ENCODE measurements around the gene TCF12.
"Not testable (repeated sequence)": the region's sequence is repeated elsewhere in the genome, so short reads cannot be mapped to it uniquely, and the experiment has no call there.

TCF12 gene

DNA sequence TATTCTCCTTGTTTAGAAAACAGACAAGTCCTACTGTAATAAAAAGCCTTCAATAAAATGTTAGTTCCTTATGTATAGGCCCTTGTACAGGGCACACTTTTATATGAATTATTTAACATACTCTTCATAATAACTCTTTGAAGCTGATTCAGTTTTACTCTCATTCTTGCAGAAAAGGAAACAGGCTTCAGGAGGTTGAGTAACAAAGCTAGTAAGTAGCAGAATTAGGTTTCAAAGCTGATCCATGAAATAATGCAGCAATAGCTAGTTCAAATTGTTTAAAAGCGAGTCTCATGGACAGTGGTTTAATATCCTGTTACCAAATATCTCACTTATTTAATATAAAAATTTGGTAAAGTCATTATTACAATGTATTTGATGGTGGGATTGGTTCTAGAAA lies 25.0 kb downstream of the TCF12 start:
- DNase-seq (ENCODE audit: low spot score in 2 of 2): no peak
- Mint-ChIP-seq H3K4me1 (peaks cover 29% of the 10 kb centered on the region), H3K4me3 (no peak overlapping the region), H3K36me3 (peaks cover 30% of the 10 kb centered on the region), H3K9me3 (peaks cover 10% of the 10 kb centered on the region), H3K27ac (no peak overlapping the region), H3K27me3 (no peaks in the 10 kb centered on the region)
- ATAC-seq (ENCODE audit: low read depth): no peak

DNA sequence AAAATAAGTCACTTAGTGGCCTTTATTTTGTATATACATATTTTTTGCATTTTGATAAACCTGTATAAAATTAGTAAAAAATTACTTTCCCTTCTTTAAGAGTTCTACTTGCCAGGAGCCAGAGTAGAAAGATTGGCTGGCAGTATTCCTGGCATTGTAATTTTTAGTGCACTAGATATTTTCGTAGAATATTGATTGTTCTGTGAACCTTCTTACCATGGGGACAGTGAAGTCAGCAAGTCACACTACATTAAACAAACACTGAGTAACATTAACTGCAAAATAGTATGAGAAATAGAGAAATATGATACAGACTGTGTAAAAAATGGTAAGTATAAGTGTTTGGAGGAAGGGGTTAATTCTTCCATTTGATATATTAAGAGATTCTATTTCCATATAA lies 26.0 kb downstream of the TCF12 start:
- H3K4me1 Mint-ChIP-seq: peaks cover 25% of the 10 kb centered on the region
- H3K27me3 Mint-ChIP-seq: no peaks in the 10 kb centered on the region
- H3K27ac Mint-ChIP-seq: no peak overlapping the region
- DNase-seq (ENCODE audit: low spot score in 2 of 2) (no peak), ATAC-seq (ENCODE audit: low read depth) (no peak)
- H3K4me3 Mint-ChIP-seq: no peak overlapping the region
- H3K36me3 Mint-ChIP-seq: peaks cover 23% of the 10 kb centered on the region
- peaks cover 10% of the 10 kb centered on the region for H3K9me3 Mint-ChIP-seq

GRCh38 chr15:56946150-56946549 lies 27.7 kb downstream of the TCF12 start:
- peaks cover 10% of the 10 kb centered on the region for H3K9me3 Mint-ChIP-seq
- no peak for DNase-seq (ENCODE audit: low spot score in 2 of 2)
- no peak for ATAC-seq (ENCODE audit: low read depth)
- no peaks in the 10 kb centered on the region for H3K27me3 Mint-ChIP-seq
- peaks cover 22% of the 10 kb centered on the region for H3K4me1 Mint-ChIP-seq
- no peak overlapping the region for H3K4me3 Mint-ChIP-seq
- H3K27ac Mint-ChIP-seq: no peak overlapping the region
- H3K36me3 Mint-ChIP-seq: peaks cover 20% of the 10 kb centered on the region

- peaks cover 10% of the 10 kb centered on the region for H3K9me3 Mint-ChIP-seq
- peaks cover 20% of the 10 kb centered on the region for H3K36me3 Mint-ChIP-seq
- peak overlapping the region; percentile 2 for H3K27ac Mint-ChIP-seq
- H3K4me3 Mint-ChIP-seq: no peak overlapping the region
- peaks cover 23% of the 10 kb centered on the region for H3K4me1 Mint-ChIP-seq
- H3K27me3 Mint-ChIP-seq: no peaks in the 10 kb centered on the region
- ATAC-seq (ENCODE audit: low read depth): no peak
- DNase-seq (ENCODE audit: low spot score in 2 of 2): no peak
These were observed 29.7 kb downstream of the TCF12 start for GRCh38 chr15:56948000-56948763.

GRCh38 chr15:56948764-56949101 lies 30.3 kb downstream of the TCF12 start:
- ATAC-seq (ENCODE audit: low read depth): no peak
- DNase-seq (ENCODE audit: low spot score in 2 of 2): no peak
- peaks cover 22% of the 10 kb centered on the region for H3K36me3 Mint-ChIP-seq
- no peak overlapping the region for H3K27ac Mint-ChIP-seq
- no peak overlapping the region for H3K4me3 Mint-ChIP-seq
- peaks cover 24% of the 10 kb centered on the region for H3K4me1 Mint-ChIP-seq
- no peaks in the 10 kb centered on the region for H3K27me3 Mint-ChIP-seq
- H3K9me3 Mint-ChIP-seq: peaks cover 11% of the 10 kb centered on the region

DNA sequence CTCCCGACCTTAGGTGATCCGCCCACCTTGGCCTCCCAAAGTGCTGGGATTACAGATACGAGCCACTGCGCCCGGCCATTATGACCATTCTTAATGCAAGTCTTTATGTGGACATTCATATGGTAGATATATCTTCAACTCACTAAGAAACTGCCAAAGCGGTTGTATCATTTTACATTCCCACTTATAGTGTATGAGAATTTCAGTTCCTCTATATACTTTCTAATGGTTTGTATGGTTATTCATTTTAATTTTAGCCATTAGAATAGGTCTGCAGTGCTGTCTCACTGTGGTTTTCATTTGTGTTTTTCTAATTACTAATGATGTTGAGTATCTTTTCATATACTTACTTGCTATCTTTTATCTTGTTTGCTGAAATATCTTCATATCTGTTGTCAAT lies 32.5 kb downstream of the TCF12 start:
- peak; percentile 77 for ATAC-seq (ENCODE audit: low read depth)
- Mint-ChIP-seq H3K27ac (no peak overlapping the region), H3K27me3 (no peaks in the 10 kb centered on the region), H3K9me3 (peaks cover 12% of the 10 kb centered on the region), H3K36me3 (peaks cover 24% of the 10 kb centered on the region), H3K4me1 (peaks cover 26% of the 10 kb centered on the region), H3K4me3 (no peak overlapping the region)
- DNase-seq (ENCODE audit: low spot score in 2 of 2): no peak

GRCh38 chr15:56953790-56954189 lies 35.3 kb downstream of the TCF12 start:
- Mint-ChIP-seq H3K4me1 (peaks cover 19% of the 10 kb centered on the region), H3K27me3 (no peaks in the 10 kb centered on the region), H3K4me3 (no peak overlapping the region), H3K27ac (no peak overlapping the region), H3K9me3 (peaks cover 13% of the 10 kb centered on the region), H3K36me3 (peaks cover 28% of the 10 kb centered on the region)
- ATAC-seq (ENCODE audit: low read depth): no peak
- DNase-seq (ENCODE audit: low spot score in 2 of 2): no peak

DNA sequence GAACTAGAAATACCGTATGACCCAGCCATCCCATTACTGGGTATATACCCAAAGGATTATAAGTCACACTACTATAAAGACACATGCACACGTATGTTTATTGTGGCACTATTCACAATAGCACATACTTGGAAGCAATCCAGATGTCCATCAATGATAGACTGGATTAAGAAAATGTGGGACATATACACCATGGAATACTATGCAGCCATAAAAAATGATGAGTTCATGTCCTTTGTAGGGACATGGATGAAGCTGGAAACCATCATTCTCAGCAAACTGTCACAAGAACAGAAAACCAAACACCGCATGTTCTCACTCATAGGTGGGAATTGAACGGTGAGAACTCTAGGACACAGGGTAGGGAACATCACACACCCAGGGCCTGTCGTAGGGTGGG lies 36.6 kb downstream of the TCF12 start:
- not testable (repeated sequence) for H3K27ac Mint-ChIP-seq; H3K4me3 Mint-ChIP-seq; H3K27me3 Mint-ChIP-seq; DNase-seq (ENCODE audit: low spot score in 2 of 2); ATAC-seq (ENCODE audit: low read depth)
- Mint-ChIP-seq H3K4me1 (peaks cover 14% of the 10 kb centered on the region), H3K36me3 (peaks cover 28% of the 10 kb centered on the region), H3K9me3 (peaks cover 13% of the 10 kb centered on the region)

- Mint-ChIP-seq H3K27me3 (no peaks in the 10 kb centered on the region), H3K4me3 (no peak overlapping the region), H3K9me3 (peaks cover 13% of the 10 kb centered on the region), H3K27ac (no peak overlapping the region), H3K36me3 (peaks cover 30% of the 10 kb centered on the region), H3K4me1 (peaks cover 8% of the 10 kb centered on the region)
- no peak for DNase-seq (ENCODE audit: low spot score in 2 of 2)
- ATAC-seq (ENCODE audit: low read depth): no peak
These were observed 38.1 kb downstream of the TCF12 start for GRCh38 chr15:56956538-56956937.

DNA sequence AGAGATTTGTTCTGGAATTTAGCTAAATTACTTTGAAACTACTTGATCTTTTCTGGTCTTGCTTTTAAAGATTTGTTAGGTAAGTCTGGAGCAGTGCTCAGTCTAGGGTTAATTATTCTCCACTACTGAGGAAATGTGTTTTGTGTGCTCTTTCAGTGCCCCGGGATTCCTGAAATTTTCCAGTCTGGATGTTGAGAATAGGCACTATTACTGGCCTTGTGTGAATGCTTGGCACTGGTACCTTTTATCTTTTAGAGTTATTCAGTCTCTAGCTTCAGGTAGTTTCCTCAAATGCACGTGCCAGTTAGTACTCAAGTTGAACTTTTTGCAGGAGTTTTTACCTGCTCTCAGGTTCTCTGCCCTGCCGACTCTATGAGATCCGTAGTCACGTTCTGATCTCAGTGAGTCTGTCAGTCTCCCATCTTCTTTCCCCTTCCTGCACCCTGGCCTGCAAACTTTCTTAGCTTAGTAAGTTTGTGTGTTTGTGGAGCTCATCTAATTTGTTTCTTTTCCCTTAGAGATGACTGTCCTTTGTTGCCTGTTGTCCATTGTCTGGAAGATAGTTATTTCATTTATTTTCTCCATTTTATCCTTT lies 39.5 kb downstream of the TCF12 start:
- H3K27me3 Mint-ChIP-seq: no peaks in the 10 kb centered on the region
- H3K9me3 Mint-ChIP-seq: peaks cover 13% of the 10 kb centered on the region
- DNase-seq (ENCODE audit: low spot score in 2 of 2) (no peak), ATAC-seq (ENCODE audit: low read depth) (no peak)
- peaks cover 30% of the 10 kb centered on the region for H3K36me3 Mint-ChIP-seq
- no peak overlapping the region for H3K4me3 Mint-ChIP-seq
- peaks cover 13% of the 10 kb centered on the region for H3K4me1 Mint-ChIP-seq
- H3K27ac Mint-ChIP-seq: no peak overlapping the region

- DNase-seq (ENCODE audit: low spot score in 2 of 2): no peak
- peaks cover 10% of the 10 kb centered on the region for H3K9me3 Mint-ChIP-seq
- no peak overlapping the region for H3K27ac Mint-ChIP-seq
- no peak overlapping the region for H3K4me3 Mint-ChIP-seq
- H3K4me1 Mint-ChIP-seq: peaks cover 18% of the 10 kb centered on the region
- ATAC-seq (ENCODE audit: low read depth): no peak
- no peaks in the 10 kb centered on the region for H3K27me3 Mint-ChIP-seq
- peaks cover 25% of the 10 kb centered on the region for H3K36me3 Mint-ChIP-seq
These were observed 40.8 kb downstream of the TCF12 start for GRCh38 chr15:56959318-56959648.

DNA sequence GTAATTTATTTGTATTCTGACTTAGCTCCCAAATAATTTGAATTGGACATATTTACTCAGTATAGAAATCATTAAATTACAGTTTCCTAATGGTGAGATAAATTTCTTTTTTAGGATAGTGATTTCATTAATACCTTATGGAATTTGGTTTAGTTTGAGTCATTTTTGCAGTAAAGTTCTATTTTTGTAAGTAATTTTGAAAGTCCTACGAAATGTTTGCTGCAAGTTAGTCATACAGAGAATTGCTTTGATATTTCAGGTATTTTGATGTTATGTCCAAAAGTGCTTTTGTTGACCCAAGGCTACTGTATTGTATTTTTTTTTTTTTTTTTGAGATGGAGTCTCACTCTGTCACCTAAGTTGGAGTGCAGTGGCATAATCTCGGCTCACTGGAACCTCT lies 41.7 kb downstream of the TCF12 start:
- H3K4me1 Mint-ChIP-seq: peaks cover 20% of the 10 kb centered on the region
- peaks cover 21% of the 10 kb centered on the region for H3K36me3 Mint-ChIP-seq
- DNase-seq (ENCODE audit: low spot score in 2 of 2): no peak
- no peak overlapping the region for H3K27ac Mint-ChIP-seq
- no peaks in the 10 kb centered on the region for H3K27me3 Mint-ChIP-seq
- H3K9me3 Mint-ChIP-seq: peaks cover 10% of the 10 kb centered on the region
- H3K4me3 Mint-ChIP-seq: no peak overlapping the region
- ATAC-seq (ENCODE audit: low read depth): no peak

DNA sequence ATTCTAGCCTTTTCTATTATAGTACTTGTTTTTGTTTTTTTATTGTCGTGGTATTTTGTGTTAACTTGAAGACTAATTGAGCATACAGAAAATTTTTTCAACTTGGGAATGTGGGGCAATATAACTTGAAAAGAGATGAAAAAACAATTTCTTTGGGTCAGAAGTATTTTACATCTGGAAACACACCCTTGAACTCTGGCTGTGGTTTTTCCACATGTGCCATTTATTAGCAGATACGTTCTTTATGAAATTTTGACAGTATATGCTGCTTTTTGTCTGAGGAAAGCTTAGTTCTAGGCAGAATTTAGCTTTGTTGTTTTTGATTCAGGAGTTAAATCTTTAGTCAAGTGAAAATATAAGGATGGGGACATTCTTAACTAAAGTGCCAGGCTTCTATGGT lies 44.7 kb downstream of the TCF12 start:
- peaks cover 1% of the 10 kb centered on the region for H3K9me3 Mint-ChIP-seq
- no peaks in the 10 kb centered on the region for H3K27me3 Mint-ChIP-seq
- H3K4me1 Mint-ChIP-seq: peaks cover 18% of the 10 kb centered on the region
- no peak overlapping the region for H3K4me3 Mint-ChIP-seq
- peaks cover 5% of the 10 kb centered on the region for H3K36me3 Mint-ChIP-seq
- ATAC-seq (ENCODE audit: low read depth) (no peak), DNase-seq (ENCODE audit: low spot score in 2 of 2) (no peak)
- no peak overlapping the region for H3K27ac Mint-ChIP-seq

GRCh38 chr15:56963710-56964109 lies 45.3 kb downstream of the TCF12 start:
- Mint-ChIP-seq H3K4me3 (no peak overlapping the region), H3K27me3 (no peaks in the 10 kb centered on the region), H3K4me1 (peaks cover 17% of the 10 kb centered on the region), H3K9me3 (no peaks in the 10 kb centered on the region), H3K36me3 (peaks cover 2% of the 10 kb centered on the region), H3K27ac (no peak overlapping the region)
- DNase-seq (ENCODE audit: low spot score in 2 of 2): no peak
- ATAC-seq (ENCODE audit: low read depth): no peak

- no peak for ATAC-seq (ENCODE audit: low read depth)
These were observed 45.7 kb downstream of the TCF12 start for GRCh38 chr15:56964182-56964581.

More at GRCh38 chr15:56964182-56964581, 45.7 kb downstream of the TCF12 start:
- Mint-ChIP-seq H3K36me3 (peaks cover 5% of the 10 kb centered on the region), H3K27me3 (no peaks in the 10 kb centered on the region), H3K27ac (no peak overlapping the region), H3K4me1 (peaks cover 22% of the 10 kb centered on the region), H3K4me3 (no peak overlapping the region), H3K9me3 (no peaks in the 10 kb centered on the region)
- DNase-seq (ENCODE audit: low spot score in 2 of 2): no peak
